K562 (cell line): ENCODE data around the gene GDF15. TPM values are rescaled to one million over a fixed set of nuclear protein-coding genes. Genes with fewer than 3 reads are reported as not detected.

ENCODE experiments used
- ATF1 ChIP-seq, 2 experiments: fragments of 450-650 bp in 1 of 2; IDR thresholded peaks; 2 replicates each; pipeline ENCODE4 v1.6.1; 2016; ENCODE audit warnings: missing compliant biosample characterization in 1 of 2, missing genetic modification characterization in 1 of 2
- CBX3 ChIP-seq, 2 experiments: IDR thresholded peaks; 1 replicate in 1 of 2; 2 replicates in 1 of 2; pipeline ENCODE4 v1.6.1; 2012; ENCODE audit warnings: inconsistent platforms in 2 of 2, low read length in 2 of 2, borderline replicate concordance in 1 of 2, control low read depth in 1 of 2
- CTBP1 ChIP-seq: fragments of 450-650 bp; IDR thresholded peaks from 2 replicates; pipeline ENCODE4 v1.6.1; 2016; ENCODE audit warnings: borderline replicate concordance
- CTCFL ChIP-seq: IDR thresholded peaks from 2 replicates; pipeline ENCODE4 v1.6.1; 2011; ENCODE audit warnings: borderline replicate concordance, low read depth, mild to moderate bottlenecking, moderate library complexity, low read length; ENCODE audit not compliant: insufficient read depth, poor library complexity, severe bottlenecking
- FIP1L1 ChIP-seq: fragments of 200-400 bp; formaldehyde crosslinking; IDR thresholded peaks from 2 replicates; pipeline ENCODE4 v1.6.1; 2018; ENCODE audit warnings: mild to moderate bottlenecking, low read depth, low read length; ENCODE audit not compliant: poor library complexity, severe bottlenecking
- HNRNPK ChIP-seq: fragments of 200-400 bp; formaldehyde crosslinking; IDR thresholded peaks from one replicate; pipeline ENCODE4 v1.6.1; 2018; ENCODE audit warnings: mild to moderate bottlenecking, low read depth, low read length; ENCODE audit not compliant: poor library complexity, severe bottlenecking
- MAX ChIP-seq: sonication (generic); formaldehyde crosslinking; IDR thresholded peaks from 2 replicates; pipeline ENCODE4 v1.9.0; 2022; ENCODE audit warnings: mild to moderate bottlenecking, missing genetic modification reagents
- MEF2D ChIP-seq: conservative IDR thresholded peaks from 2 replicates; pipeline ENCODE4 v1.6.1; 2016; ENCODE audit warnings: low read depth, missing genetic modification characterization, missing compliant biosample characterization
- REST ChIP-seq, 2 experiments: fragments of 450-650 bp; formaldehyde crosslinking in 1 of 2; IDR thresholded peaks; 2 replicates each; pipeline versions ENCODE4 v1.4.0 to v1.6.1; 2014 to 2020; ENCODE audit warnings: mild to moderate bottlenecking in 2 of 2, borderline replicate concordance in 1 of 2, low read depth in 1 of 2
- SAP30 ChIP-seq: fragments of 200-600 bp; sonication (generic); IDR thresholded peaks from 2 replicates; pipeline ENCODE4 v1.6.1; 2012; ENCODE audit warnings: borderline replicate concordance, low read depth, mild to moderate bottlenecking, moderate library complexity, low read length, control low read depth, inconsistent platforms; ENCODE audit not compliant: insufficient read depth, poor library complexity, severe bottlenecking
- USF1 ChIP-seq: sonication (generic); formaldehyde crosslinking; IDR thresholded peaks from 2 replicates; pipeline ENCODE4 v1.9.0; 2022; ENCODE audit warnings: mild to moderate bottlenecking, missing genetic modification reagents
- ZNF695 ChIP-seq: fragments of 450-650 bp; formaldehyde crosslinking; IDR thresholded peaks from 2 replicates; pipeline ENCODE4 v1.4.0; 2020; ENCODE audit warnings: mild to moderate bottlenecking, moderate library complexity
- ZZZ3 ChIP-seq: fragments of 450-650 bp; IDR thresholded peaks from 2 replicates; pipeline ENCODE4 v1.6.1; 2016; ENCODE audit warnings: antibody characterized with exemption, mild to moderate bottlenecking, moderate library complexity
- polyA plus RNA-seq, 8 experiments: library from polyadenylated mRNA; depleted of rRNA in 4 of 8; stranded (reverse) in 5 of 8; unstranded in 3 of 8; fragments of >200 nt; fragmentation: Nextera tagmentation in 2 of 8; fragmentation: Illumina TruSeq in 1 of 8; extraction: Ambion mirVana in 2 of 8; extraction: Trizol in 1 of 8; gene quantifications; 2 replicates each; pipeline versions ENCODE4 v1.2.1 to v1.2.3, GENCODE V29; 2011 to 2014; ENCODE audit warnings: inconsistent platforms in 1 of 8, missing spikeins in 1 of 8
- total RNA-seq, 7 experiments: library from RNA; depleted of rRNA in 6 of 7; stranded (reverse); fragments of >200 nt in 6 of 7; fragmentation: Illumina TruSeq in 2 of 7; extraction: Trizol in 2 of 7; gene quantifications; 2 replicates each; pipeline versions ENCODE4 v1.2.1 to v1.2.3, GENCODE V29; 2011 to 2021; ENCODE audit warnings: low replicate concordance in 1 of 7

GDF15 gene
- total and polyA plus RNA-seq, 9 of the 15 experiments (the other 6 are each of a cell fraction or from before 2014, with no cell fraction given) = 2.3 to 82.4 (median 12.5) TPM

GRCh38 chr19:18436671-18437490, 50.9 kb downstream of the GDF15 start (continued):
- no peak for TF ChIP-seq CTCFL
- no peak for TF ChIP-seq CBX3 (IDR thresholded peaks at IDR 0.05; ENCODE audit: borderline replicate concordance in 1 of 2, low read length in 2 of 2)
- no peak for TF ChIP-seq MEF2D (tag)
- no peak for TF ChIP-seq ATF1 (CRISPR knock-in tag; IDR thresholded peaks at IDR 0.05)
- TF ChIP-seq ATF1 (tag; IDR thresholded peaks at IDR 0.05) = peak; percentile 10; the same call in 1 of the 2 replicates
- no peak for TF ChIP-seq USF1 (CRISPR knock-in tag)
- no peak for TF ChIP-seq HNRNPK
- peak; percentile 88 for TF ChIP-seq SAP30
- TF ChIP-seq MAX (CRISPR knock-in tag) = peak; percentile 86
- TF ChIP-seq REST (IDR thresholded peaks at IDR 0.05; ENCODE audit: borderline replicate concordance) = no peak
- TF ChIP-seq REST (CRISPR knock-in tag; IDR thresholded peaks at IDR 0.05; ENCODE audit: low read depth) = no peak
- no peak for TF ChIP-seq ZZZ3
- peak; percentile 69; the same call in 1 of the 2 replicates for TF ChIP-seq ZNF695
- no peak for TF ChIP-seq CTBP1
- peak; percentile 60 for TF ChIP-seq FIP1L1
